Esophagus squamous epithelium (tissue), 4 donors: ENCODE measurements around the gene ALDH1L1.

Source experiments
- POLR2A ChIP-seq, 4 donors: fragments of 450-650 bp; IDR thresholded peaks; one replicate each; pipeline ENCODE4 v1.6.1; 2017; ENCODE audit warnings: antibody characterized with exemption in 4 of 4, mild to moderate bottlenecking in 4 of 4, moderate library complexity in 3 of 4
- TF ChIP-seq, protein P1 (sequence below), 6 experiments: fragments of 450-650 bp in 4 of 6; fragments of 200-600 bp in 2 of 6; sonication (generic) in 2 of 6; IDR thresholded peaks; one replicate each; pipeline ENCODE4 v1.5.1; 2016 to 2019; ENCODE audit warnings: antibody characterized with exemption in 6 of 6, mild to moderate bottlenecking in 4 of 6, moderate library complexity in 4 of 6

DNA sequence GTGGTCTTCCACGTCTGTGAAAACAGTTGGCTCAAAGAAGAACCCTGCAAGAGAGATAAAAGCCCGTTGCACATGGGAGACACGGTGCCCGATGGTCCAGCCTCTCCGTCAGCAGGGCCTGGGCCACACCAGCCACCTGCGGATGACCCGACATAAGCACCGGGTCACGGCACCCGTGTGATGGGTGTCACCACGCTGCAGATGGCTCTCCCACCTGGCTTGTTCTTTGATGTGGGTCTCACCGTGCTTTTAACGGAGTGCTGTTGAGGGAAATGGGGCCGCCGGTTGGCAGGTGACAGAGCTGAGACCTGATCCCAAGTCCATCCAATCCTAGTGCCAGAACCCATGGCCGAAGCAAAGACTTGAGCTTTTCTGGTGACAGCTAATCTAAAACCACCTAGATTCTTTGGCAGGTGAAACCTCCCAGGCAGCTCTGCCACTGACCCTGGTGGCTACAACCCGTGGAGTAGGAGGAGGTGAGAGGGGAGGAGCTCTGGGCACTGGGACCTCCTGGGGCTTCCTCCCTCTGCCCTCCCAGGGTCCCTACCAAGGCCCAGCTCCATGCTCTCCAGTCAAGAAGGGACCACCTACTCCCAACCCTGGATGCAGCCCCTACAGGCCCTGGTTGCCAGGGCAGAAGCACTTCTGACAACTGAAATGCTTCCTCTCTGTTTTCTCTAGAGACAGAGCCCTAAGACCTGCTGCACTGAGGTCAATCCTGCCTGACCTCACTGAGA, 73.0 kb downstream of the ALDH1L1 start:
- TF ChIP-seq, protein P1, sequence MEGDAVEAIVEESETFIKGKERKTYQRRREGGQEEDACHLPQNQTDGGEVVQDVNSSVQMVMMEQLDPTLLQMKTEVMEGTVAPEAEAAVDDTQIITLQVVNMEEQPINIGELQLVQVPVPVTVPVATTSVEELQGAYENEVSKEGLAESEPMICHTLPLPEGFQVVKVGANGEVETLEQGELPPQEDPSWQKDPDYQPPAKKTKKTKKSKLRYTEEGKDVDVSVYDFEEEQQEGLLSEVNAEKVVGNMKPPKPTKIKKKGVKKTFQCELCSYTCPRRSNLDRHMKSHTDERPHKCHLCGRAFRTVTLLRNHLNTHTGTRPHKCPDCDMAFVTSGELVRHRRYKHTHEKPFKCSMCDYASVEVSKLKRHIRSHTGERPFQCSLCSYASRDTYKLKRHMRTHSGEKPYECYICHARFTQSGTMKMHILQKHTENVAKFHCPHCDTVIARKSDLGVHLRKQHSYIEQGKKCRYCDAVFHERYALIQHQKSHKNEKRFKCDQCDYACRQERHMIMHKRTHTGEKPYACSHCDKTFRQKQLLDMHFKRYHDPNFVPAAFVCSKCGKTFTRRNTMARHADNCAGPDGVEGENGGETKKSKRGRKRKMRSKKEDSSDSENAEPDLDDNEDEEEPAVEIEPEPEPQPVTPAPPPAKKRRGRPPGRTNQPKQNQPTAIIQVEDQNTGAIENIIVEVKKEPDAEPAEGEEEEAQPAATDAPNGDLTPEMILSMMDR (IDR thresholded peaks at IDR 0.05): no peak
- TF ChIP-seq POLR2A (IDR thresholded peaks at IDR 0.05): no peak
